Trophoblast cell (in vitro differentiated cells and primary cell): ENCODE data around the gene RORC.
"Not testable (repeated sequence)": the region's sequence is repeated elsewhere in the genome, so short reads cannot be mapped to it uniquely, and the experiment has no call there.

Experiments used
- DNase-seq, 2 donors: peaks; one replicate each; pipeline ENCODE4 v3.0.0-alpha.2; 2016
- H2AFZ ChIP-seq: 2 replicates; pipeline ENCODE4 v1.6.1; 2013; ENCODE audit warnings: low read length, moderate library complexity, mild to moderate bottlenecking; ENCODE audit not compliant: insufficient read depth, poor library complexity
- H2AK5ac ChIP-seq: 2 replicates; pipeline ENCODE4 v1.6.1; 2013; ENCODE audit warnings: mild to moderate bottlenecking, low read length
- H2BK120ac ChIP-seq: 2 replicates; pipeline ENCODE4 v1.6.1; 2013; ENCODE audit warnings: low read length, mild to moderate bottlenecking, moderate library complexity; ENCODE audit not compliant: insufficient read depth, poor library complexity
- H2BK12ac ChIP-seq: 2 replicates; pipeline ENCODE4 v1.6.1; 2013; ENCODE audit warnings: mild to moderate bottlenecking, low read length, moderate library complexity
- H2BK5ac ChIP-seq: 2 replicates; pipeline ENCODE4 v1.6.1; 2013; ENCODE audit warnings: low read length, low read depth, moderate library complexity, mild to moderate bottlenecking; ENCODE audit not compliant: poor library complexity
- H3K14ac ChIP-seq: 2 replicates; pipeline ENCODE4 v1.6.1; 2013; ENCODE audit warnings: mild to moderate bottlenecking, low read length
- H3K18ac ChIP-seq: 2 replicates; pipeline ENCODE4 v1.6.1; 2013; ENCODE audit warnings: mild to moderate bottlenecking, low read length
- H3K23ac ChIP-seq: 2 replicates; pipeline ENCODE4 v1.6.1; 2013; ENCODE audit warnings: low read length
- H3K27ac ChIP-seq: 2 replicates; pipeline ENCODE4 v1.5.1; 2013; ENCODE audit warnings: low read depth, mild to moderate bottlenecking, inconsistent platforms, low read length, moderate library complexity
- H3K27me3 ChIP-seq: 2 replicates; pipeline ENCODE4 v1.6.1; 2013; ENCODE audit warnings: inconsistent platforms, mild to moderate bottlenecking, low read length, moderate library complexity; ENCODE audit not compliant: insufficient read depth
- H3K36me3 ChIP-seq, 2 experiments: 1 replicate in 1 of 2; 2 replicates in 1 of 2; pipeline ENCODE4 v1.6.1; 2013; ENCODE audit warnings: low read length in 2 of 2, mild to moderate bottlenecking in 2 of 2, moderate library complexity in 1 of 2; ENCODE audit not compliant: insufficient read depth in 2 of 2, control insufficient read depth in 1 of 2
- H3K4ac ChIP-seq: 2 replicates; pipeline ENCODE4 v1.6.1; 2013; ENCODE audit warnings: low read depth, mild to moderate bottlenecking, low read length, moderate library complexity
- H3K4me1 ChIP-seq, 2 experiments: 1 replicate in 1 of 2; 2 replicates in 1 of 2; pipeline ENCODE4 v1.6.1; 2013; ENCODE audit warnings: low read length in 2 of 2, mild to moderate bottlenecking in 2 of 2, moderate library complexity in 1 of 2; ENCODE audit not compliant: insufficient read depth in 2 of 2, control insufficient read depth in 1 of 2
- H3K4me2 ChIP-seq: 2 replicates; pipeline ENCODE4 v1.6.1; 2013; ENCODE audit warnings: inconsistent platforms, mild to moderate bottlenecking, low read length, moderate library complexity
- H3K4me3 ChIP-seq: 2 replicates; pipeline ENCODE4 v1.5.1; 2013; ENCODE audit warnings: mild to moderate bottlenecking, low read depth, low read length, inconsistent platforms
- H3K79me1 ChIP-seq: one replicate; pipeline ENCODE4 v1.6.1; 2013; ENCODE audit warnings: low read length
- H3K79me2 ChIP-seq: 2 replicates; pipeline ENCODE4 v1.6.1; 2013; ENCODE audit warnings: low read length, mild to moderate bottlenecking; ENCODE audit not compliant: control insufficient read depth, insufficient read depth, poor library complexity
- H3K9ac ChIP-seq: 2 replicates; pipeline ENCODE4 v1.6.1; 2013; ENCODE audit warnings: mild to moderate bottlenecking, low read length
- H3K9me3 ChIP-seq: 2 replicates; pipeline ENCODE4 v1.6.1; 2013; ENCODE audit warnings: low read depth, mild to moderate bottlenecking, control low read depth, inconsistent platforms, low read length; ENCODE audit not compliant: insufficient read depth
- H4K12ac ChIP-seq: 2 replicates; pipeline ENCODE4 v1.6.1; 2013; ENCODE audit warnings: low read depth, mild to moderate bottlenecking, low read length, moderate library complexity
- H4K8ac ChIP-seq: 2 replicates; pipeline ENCODE4 v1.6.1; 2013; ENCODE audit warnings: low read depth, mild to moderate bottlenecking, low read length, moderate library complexity
- H4K91ac ChIP-seq: one replicate; pipeline ENCODE4 v1.6.1; 2013; ENCODE audit warnings: low read depth, mild to moderate bottlenecking, low read length, moderate library complexity
- WGBS: extraction: QIAGEN DNeasy Blood & Tissue Kit; methylation state at CpG from one replicate; pipeline ENCODE4 v1.1.7; 2013; ENCODE audit warnings: missing lambda C conversion rate; ENCODE audit not compliant: insufficient read length, insufficient coverage; ENCODE audit errors: extremely low coverage; 5-methylcytosine and 5-hydroxymethylcytosine counted together

Gene RORC

DNA sequence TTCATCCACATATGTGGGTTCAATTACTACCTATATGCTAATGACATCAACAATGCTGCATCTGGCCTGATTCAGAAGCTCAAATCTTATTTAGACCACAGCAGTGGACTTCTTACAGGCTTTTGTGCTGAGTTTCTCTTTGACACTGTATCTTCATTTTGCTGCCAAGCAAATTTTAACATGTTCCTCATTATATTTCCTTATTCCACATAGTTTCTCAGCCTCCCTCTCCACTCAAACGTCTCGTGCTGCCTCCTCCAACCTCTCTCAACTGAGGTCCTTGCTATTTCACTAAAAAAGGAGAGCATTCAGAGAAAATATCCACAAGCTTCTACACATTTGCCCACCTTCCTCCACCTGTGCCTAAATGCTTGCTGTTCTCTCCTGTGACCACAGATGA lies 47.8 kb downstream of the RORC start:
- no CpG with 5 or more reads among the region's 2 CpGs for WGBS
- H3K27me3 ChIP-seq, result no peaks in the 10 kb centered on the region

DNA sequence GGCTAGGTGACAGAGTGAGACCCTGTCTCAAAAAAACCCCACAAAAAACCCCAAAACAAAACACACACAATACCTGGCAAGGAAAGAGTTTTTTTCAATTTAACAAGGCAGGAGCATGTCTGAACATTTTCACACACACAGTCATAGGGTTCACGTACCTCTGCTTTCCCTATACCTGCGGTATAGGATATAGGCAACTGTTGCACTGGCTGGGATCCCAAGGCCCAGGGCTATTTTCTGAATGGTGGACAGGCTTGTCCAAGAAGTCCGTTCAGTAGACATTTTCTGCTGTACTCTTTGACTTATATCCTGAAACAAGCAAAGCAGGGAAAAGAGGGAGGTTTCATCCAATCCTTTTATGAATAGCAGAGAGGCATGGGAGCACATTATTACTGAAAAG lies 48.9 kb downstream of the RORC start:
- Histone ChIP-seq H2BK12ac (no peak overlapping the region), H3K36me3 (peaks cover 0 to 3% of the 10 kb centered on the region in 2 experiments), H3K79me2 (no peaks in the 10 kb centered on the region), H3K4me2 (no peak overlapping the region), H2AFZ (no peak overlapping the region), H4K91ac (no peak overlapping the region), H3K4ac (no peak overlapping the region), H3K23ac (no peak overlapping the region), H3K27me3 (no peaks in the 10 kb centered on the region), H3K14ac (no peak overlapping the region), H3K27ac (no peak overlapping the region), H3K9me3 (no peaks in the 10 kb centered on the region), H4K8ac (no peak overlapping the region), H2BK5ac (no peak overlapping the region), H3K9ac (no peak overlapping the region), H2BK120ac (no peak overlapping the region), H3K4me3 (no peak overlapping the region), H3K79me1 (no peaks in the 10 kb centered on the region), H2AK5ac (no peak overlapping the region), H4K12ac (no peak overlapping the region), H3K18ac (no peak overlapping the region), H3K4me1 (no peaks in the 10 kb centered on the region)
- no peak for DNase-seq
- no CpG with 5 or more reads among the region's 3 CpGs for WGBS

More for the DNA sequence above, 47.8 kb downstream of the RORC start:
- H3K18ac ChIP-seq, result no peak overlapping the region
- H2BK5ac ChIP-seq, result no peak overlapping the region
- no peak overlapping the region for H3K23ac ChIP-seq
- H4K91ac ChIP-seq, result no peak overlapping the region
- H2BK12ac ChIP-seq, result no peak overlapping the region
- no peaks in the 10 kb centered on the region for H3K36me3 ChIP-seq
- H3K14ac ChIP-seq, result no peak overlapping the region
- H3K9me3 ChIP-seq, result no peaks in the 10 kb centered on the region
- no peak overlapping the region for H3K4me2 ChIP-seq
- H4K8ac ChIP-seq, result no peak overlapping the region
- H2BK120ac ChIP-seq, result no peak overlapping the region
- H3K4ac ChIP-seq, result no peak overlapping the region
- no peak overlapping the region for H2AK5ac ChIP-seq
- H3K79me2 ChIP-seq, result no peaks in the 10 kb centered on the region
- H3K27ac ChIP-seq, result no peak overlapping the region
- H3K79me1 ChIP-seq, result no peaks in the 10 kb centered on the region
- no peak overlapping the region for H3K9ac ChIP-seq
- no peak overlapping the region for H3K4me3 ChIP-seq
- no peak overlapping the region for H2AFZ ChIP-seq
- no peaks in the 10 kb centered on the region for H3K4me1 ChIP-seq
- H4K12ac ChIP-seq, result no peak overlapping the region
- no peak for DNase-seq

DNA sequence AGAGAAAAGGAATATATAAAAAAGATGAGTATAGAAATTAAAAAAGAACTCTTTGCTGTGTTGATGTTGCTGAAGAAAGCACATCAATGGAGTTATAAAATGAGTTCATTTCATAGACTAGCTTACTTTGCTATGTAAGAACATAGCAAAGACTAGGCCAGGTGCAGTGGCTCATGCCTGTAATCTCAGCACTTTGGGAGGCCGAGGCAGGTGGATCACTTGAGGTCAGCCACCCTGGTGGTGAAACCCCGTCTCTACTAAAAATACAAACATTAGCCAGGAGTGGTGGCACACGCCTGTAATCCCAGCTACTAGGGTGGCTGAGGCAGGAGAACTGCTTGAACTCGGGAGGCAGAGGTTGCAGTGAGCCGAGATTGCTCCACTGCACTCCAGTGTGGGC lies 49.6 kb downstream of the RORC start:
- H3K79me2 ChIP-seq, H3K4ac ChIP-seq, H3K36me3 ChIP-seq, H3K4me1 ChIP-seq, H3K27me3 ChIP-seq, H4K91ac ChIP-seq, DNase-seq, H3K4me2 ChIP-seq, H4K12ac ChIP-seq, H3K9me3 ChIP-seq, H4K8ac ChIP-seq, H3K23ac ChIP-seq, H3K18ac ChIP-seq, H3K4me3 ChIP-seq, H2BK5ac ChIP-seq, H2AK5ac ChIP-seq, H3K9ac ChIP-seq, H3K79me1 ChIP-seq, H3K14ac ChIP-seq, H2BK12ac ChIP-seq, H3K27ac ChIP-seq, H2AFZ ChIP-seq, H2BK120ac ChIP-seq: not testable (repeated sequence)
- no CpG with 5 or more reads among the region's 5 CpGs for WGBS

DNA sequence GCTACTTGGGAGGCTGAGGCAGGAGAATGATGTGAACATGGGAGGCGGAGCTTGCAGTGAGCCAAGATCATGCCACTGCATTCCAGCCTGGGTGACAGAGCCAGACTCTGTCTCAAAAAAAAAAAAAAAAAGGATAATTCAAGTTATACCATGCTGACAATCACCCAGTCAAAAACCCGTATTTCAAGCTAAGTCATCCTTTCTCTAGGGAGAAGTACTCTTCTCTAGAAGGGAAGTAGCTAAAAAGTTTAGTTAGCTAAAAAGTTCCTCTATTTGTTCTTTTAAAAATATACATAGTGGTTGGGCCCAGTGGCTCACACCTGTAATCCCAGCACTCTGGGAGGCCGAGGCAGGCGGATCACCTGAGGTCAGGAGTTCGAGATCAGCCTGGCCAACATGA lies 50.9 kb downstream of the RORC start:
- not testable (repeated sequence) for H3K4me2 ChIP-seq, H3K4me3 ChIP-seq, H3K79me2 ChIP-seq, H2AK5ac ChIP-seq, H2AFZ ChIP-seq, H4K12ac ChIP-seq, H3K36me3 ChIP-seq, H3K23ac ChIP-seq, H3K79me1 ChIP-seq, H3K4me1 ChIP-seq, H3K9ac ChIP-seq, H4K91ac ChIP-seq, H3K27me3 ChIP-seq, H2BK12ac ChIP-seq, H2BK120ac ChIP-seq, H3K27ac ChIP-seq, H3K4ac ChIP-seq, H3K14ac ChIP-seq, H3K18ac ChIP-seq, H3K9me3 ChIP-seq, DNase-seq, H2BK5ac ChIP-seq, H4K8ac ChIP-seq
- no CpG with 5 or more reads among the region's 5 CpGs for WGBS
